ENCODE results near the gene PIK3CA.

Gene PIK3CA

GRCh38 chr3:179175358-179175757 lies 27.2 kb downstream of the PIK3CA start:
- DNase-seq: no peak
- no peaks in the 10 kb centered on the region for H3K9me3 ChIP-seq (replicated peaks; ENCODE audit: insufficient read depth, low read length)
- TF ChIP-seq EZH2phosphoT487 (IDR thresholded peaks at IDR 0.05; ENCODE audit: low read length) (no peak), CTCF (IDR thresholded peaks at IDR 0.05; ENCODE audit: low read length) (no peak), EZH2 (optimal IDR thresholded peaks at IDR 0.05; ENCODE audit: low read depth, low read length) (no peak)
- H3K79me2 ChIP-seq (ENCODE audit: low read length): peaks cover 17% of the 10 kb centered on the region; the same call in 1 of the 2 replicates
- no peak overlapping the region for H3K4me3 ChIP-seq (ENCODE audit: low read length)
- no peaks in the 10 kb centered on the region for H3F3A ChIP-seq (ENCODE audit: insufficient read depth, low read length)
- no peaks in the 10 kb centered on the region for H3K27me3 ChIP-seq (replicated peaks; ENCODE audit: insufficient read depth, low read length)
- H4K20me1 ChIP-seq (ENCODE audit: insufficient read depth, low read length): no peaks in the 10 kb centered on the region
- no peak overlapping the region for H3K4me2 ChIP-seq (ENCODE audit: low read depth, low read length)
- no peak overlapping the region for H3K9ac ChIP-seq (ENCODE audit: low read length)
- no peaks in the 10 kb centered on the region for H3K36me3 ChIP-seq (replicated peaks; ENCODE audit: insufficient read depth, low read length)
- H3K9me2 ChIP-seq (replicated peaks; ENCODE audit: insufficient read depth, low read length): no peaks in the 10 kb centered on the region
- H2AFZ ChIP-seq (ENCODE audit: low read length): no peak overlapping the region
- H3K4me1 ChIP-seq (ENCODE audit: low read length): peaks cover 18% of the 10 kb centered on the region
- H3K27ac ChIP-seq (ENCODE audit: low read length): no peak overlapping the region

- DNase-seq: no peak
- H3K27me3 ChIP-seq (replicated peaks; ENCODE audit: insufficient read depth, low read length): no peaks in the 10 kb centered on the region
- H3K9me3 ChIP-seq (replicated peaks; ENCODE audit: insufficient read depth, low read length): no peaks in the 10 kb centered on the region
- no peak overlapping the region for H3K4me3 ChIP-seq (ENCODE audit: low read length)
- no peak overlapping the region for H2AFZ ChIP-seq (ENCODE audit: low read length)
- H3K9me2 ChIP-seq (replicated peaks; ENCODE audit: insufficient read depth, low read length): no peaks in the 10 kb centered on the region
- TF ChIP-seq EZH2phosphoT487 (IDR thresholded peaks at IDR 0.05; ENCODE audit: low read length) (no peak), CTCF (IDR thresholded peaks at IDR 0.05; ENCODE audit: low read length) (no peak), EZH2 (optimal IDR thresholded peaks at IDR 0.05; ENCODE audit: low read depth, low read length) (no peak)
- H3K4me2 ChIP-seq (ENCODE audit: low read depth, low read length): no peak overlapping the region
- H3K9ac ChIP-seq (ENCODE audit: low read length): no peak overlapping the region
- H3K36me3 ChIP-seq (replicated peaks; ENCODE audit: insufficient read depth, low read length): no peaks in the 10 kb centered on the region
- no peaks in the 10 kb centered on the region for H4K20me1 ChIP-seq (ENCODE audit: insufficient read depth, low read length)
- H3K79me2 ChIP-seq (ENCODE audit: low read length): peaks cover 27% of the 10 kb centered on the region
- H3K27ac ChIP-seq (ENCODE audit: low read length): no peak overlapping the region
- H3F3A ChIP-seq (ENCODE audit: insufficient read depth, low read length): no peaks in the 10 kb centered on the region
- peaks cover 26% of the 10 kb centered on the region for H3K4me1 ChIP-seq (ENCODE audit: low read length)
Measured at GRCh38 chr3:179177611-179178010, 29.5 kb downstream of the PIK3CA start.

GRCh38 chr3:179179256-179179655 lies 31.1 kb downstream of the PIK3CA start:
- no peak overlapping the region for H3K9ac ChIP-seq (ENCODE audit: low read length)
- no peaks in the 10 kb centered on the region for H3F3A ChIP-seq (ENCODE audit: insufficient read depth, low read length)
- no peaks in the 10 kb centered on the region for H3K9me3 ChIP-seq (replicated peaks; ENCODE audit: insufficient read depth, low read length)
- peaks cover 26% of the 10 kb centered on the region for H3K4me1 ChIP-seq (ENCODE audit: low read length)
- no peaks in the 10 kb centered on the region for H3K9me2 ChIP-seq (replicated peaks; ENCODE audit: insufficient read depth, low read length)
- H3K4me2 ChIP-seq (ENCODE audit: low read depth, low read length): no peak overlapping the region
- H3K27ac ChIP-seq (ENCODE audit: low read length): no peak overlapping the region
- no peak overlapping the region for H2AFZ ChIP-seq (ENCODE audit: low read length)
- DNase-seq: no peak
- no peaks in the 10 kb centered on the region for H3K36me3 ChIP-seq (replicated peaks; ENCODE audit: insufficient read depth, low read length)
- no peaks in the 10 kb centered on the region for H3K27me3 ChIP-seq (replicated peaks; ENCODE audit: insufficient read depth, low read length)
- no peak overlapping the region for H3K4me3 ChIP-seq (ENCODE audit: low read length)
- TF ChIP-seq EZH2phosphoT487 (IDR thresholded peaks at IDR 0.05; ENCODE audit: low read length): no peak
- TF ChIP-seq CTCF (IDR thresholded peaks at IDR 0.05; ENCODE audit: low read length): no peak
- no peak for TF ChIP-seq EZH2 (optimal IDR thresholded peaks at IDR 0.05; ENCODE audit: low read depth, low read length)
- no peaks in the 10 kb centered on the region for H4K20me1 ChIP-seq (ENCODE audit: insufficient read depth, low read length)
- H3K79me2 ChIP-seq (ENCODE audit: low read length): peaks cover 34% of the 10 kb centered on the region
